Epithelial cell of proximal tubule (primary cell): Measurements from ENCODE around the gene IFNGR1. TPM values are rescaled to one million over a fixed set of nuclear protein-coding genes. Genes with fewer than 3 reads are reported as not detected.

Experiments used
- DNase-seq: peaks from one replicate; pipeline ENCODE4 v3.0.0-alpha.2; 2011; ENCODE audit warnings: low read depth
- H3K4me3 ChIP-seq: 2 replicates; pipeline ENCODE4 v1.5.1; 2011; ENCODE audit warnings: low read depth, mild to moderate bottlenecking, low read length
- total RNA-seq: library from RNA; depleted of rRNA; stranded (reverse); fragments of >200 nt; gene quantifications from 2 replicates; pipeline ENCODE4 v1.2.3, GENCODE V29; 2015
- TF ChIP-seq, protein P1 (sequence below): conservative IDR thresholded peaks from 2 replicates; pipeline ENCODE4 v1.5.1; 2012; ENCODE audit warnings: low read depth, mild to moderate bottlenecking, low read length

The IFNGR1 gene
- total RNA-seq, 1 donor from 2014 or later, result 27.2 TPM

DNA sequence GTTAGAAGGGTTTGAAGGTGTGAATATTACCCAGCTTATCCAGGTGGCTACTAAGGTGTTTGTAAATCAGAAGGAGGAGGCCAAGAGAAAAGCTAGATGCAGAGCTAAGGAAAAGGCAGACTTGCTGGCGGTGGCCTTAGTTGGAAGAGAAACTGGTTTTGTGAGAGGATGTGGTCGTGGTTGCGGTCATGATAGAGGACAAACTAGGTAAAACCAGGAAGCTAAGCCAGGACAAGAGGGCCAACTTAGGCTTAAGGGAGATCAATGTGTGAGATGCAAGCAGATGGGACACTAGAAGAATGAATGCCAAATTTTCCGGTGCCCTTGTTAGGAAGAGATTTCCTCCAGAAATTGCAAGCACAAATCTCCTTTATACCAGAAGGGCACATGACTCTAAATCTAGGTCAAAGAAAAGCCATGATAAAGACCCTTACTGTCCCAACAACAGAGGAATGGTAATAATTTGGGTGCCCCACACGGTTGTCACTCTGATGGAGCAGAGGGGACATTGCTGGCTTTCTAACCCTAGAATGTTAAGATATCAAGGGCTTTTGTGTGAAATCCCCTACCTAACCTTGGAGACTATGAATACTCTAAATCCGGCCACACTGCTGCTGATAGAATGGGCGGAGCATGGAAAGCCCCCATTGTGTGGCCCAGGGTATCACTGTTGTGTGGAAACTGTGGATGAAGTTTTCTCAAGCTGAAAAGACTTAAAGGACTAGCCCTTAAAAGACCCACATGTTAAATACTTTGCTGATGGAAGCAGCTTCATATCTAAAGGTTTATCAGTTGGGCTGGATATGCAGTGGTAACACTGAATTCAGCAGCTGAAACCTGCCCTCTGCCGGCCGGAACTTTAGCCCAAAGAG is 53.6 kb downstream of the IFNGR1 start:
- no peak overlapping the region for H3K4me3 ChIP-seq
- TF ChIP-seq, protein P1, sequence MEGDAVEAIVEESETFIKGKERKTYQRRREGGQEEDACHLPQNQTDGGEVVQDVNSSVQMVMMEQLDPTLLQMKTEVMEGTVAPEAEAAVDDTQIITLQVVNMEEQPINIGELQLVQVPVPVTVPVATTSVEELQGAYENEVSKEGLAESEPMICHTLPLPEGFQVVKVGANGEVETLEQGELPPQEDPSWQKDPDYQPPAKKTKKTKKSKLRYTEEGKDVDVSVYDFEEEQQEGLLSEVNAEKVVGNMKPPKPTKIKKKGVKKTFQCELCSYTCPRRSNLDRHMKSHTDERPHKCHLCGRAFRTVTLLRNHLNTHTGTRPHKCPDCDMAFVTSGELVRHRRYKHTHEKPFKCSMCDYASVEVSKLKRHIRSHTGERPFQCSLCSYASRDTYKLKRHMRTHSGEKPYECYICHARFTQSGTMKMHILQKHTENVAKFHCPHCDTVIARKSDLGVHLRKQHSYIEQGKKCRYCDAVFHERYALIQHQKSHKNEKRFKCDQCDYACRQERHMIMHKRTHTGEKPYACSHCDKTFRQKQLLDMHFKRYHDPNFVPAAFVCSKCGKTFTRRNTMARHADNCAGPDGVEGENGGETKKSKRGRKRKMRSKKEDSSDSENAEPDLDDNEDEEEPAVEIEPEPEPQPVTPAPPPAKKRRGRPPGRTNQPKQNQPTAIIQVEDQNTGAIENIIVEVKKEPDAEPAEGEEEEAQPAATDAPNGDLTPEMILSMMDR, result peak; percentile 45
- DNase-seq, result no peak

DNA sequence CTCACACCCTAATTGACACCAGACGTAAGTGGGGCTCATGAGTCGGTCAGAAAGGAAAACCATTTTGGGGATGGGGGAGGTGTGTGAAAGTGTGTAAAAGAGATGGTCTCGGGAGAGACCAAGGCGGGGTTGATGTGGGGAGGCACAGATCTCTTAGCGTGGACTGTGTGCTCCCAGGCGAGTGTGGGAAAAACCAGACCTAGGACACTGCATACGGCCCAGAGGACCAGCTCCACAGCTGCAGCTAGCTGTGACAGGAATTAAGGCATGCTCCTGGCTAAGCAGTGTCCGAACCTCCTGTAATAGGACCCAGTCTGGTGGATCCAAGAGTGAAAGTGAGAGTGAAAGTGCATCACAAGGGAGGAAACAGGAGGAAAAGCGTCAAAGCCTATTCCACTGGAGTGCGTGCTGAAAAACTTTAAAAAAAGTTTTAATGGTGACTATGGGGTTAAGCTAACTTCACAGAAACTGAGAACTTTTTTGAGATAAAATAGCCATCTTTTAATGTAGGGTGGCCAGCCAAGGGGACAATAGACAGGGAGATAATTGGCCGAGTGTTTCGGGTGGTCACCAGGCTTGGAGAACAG is 55.4 kb downstream of the IFNGR1 start:
- no peak overlapping the region for H3K4me3 ChIP-seq
- no peak for DNase-seq
- TF ChIP-seq, protein P1, result no peak

DNA sequence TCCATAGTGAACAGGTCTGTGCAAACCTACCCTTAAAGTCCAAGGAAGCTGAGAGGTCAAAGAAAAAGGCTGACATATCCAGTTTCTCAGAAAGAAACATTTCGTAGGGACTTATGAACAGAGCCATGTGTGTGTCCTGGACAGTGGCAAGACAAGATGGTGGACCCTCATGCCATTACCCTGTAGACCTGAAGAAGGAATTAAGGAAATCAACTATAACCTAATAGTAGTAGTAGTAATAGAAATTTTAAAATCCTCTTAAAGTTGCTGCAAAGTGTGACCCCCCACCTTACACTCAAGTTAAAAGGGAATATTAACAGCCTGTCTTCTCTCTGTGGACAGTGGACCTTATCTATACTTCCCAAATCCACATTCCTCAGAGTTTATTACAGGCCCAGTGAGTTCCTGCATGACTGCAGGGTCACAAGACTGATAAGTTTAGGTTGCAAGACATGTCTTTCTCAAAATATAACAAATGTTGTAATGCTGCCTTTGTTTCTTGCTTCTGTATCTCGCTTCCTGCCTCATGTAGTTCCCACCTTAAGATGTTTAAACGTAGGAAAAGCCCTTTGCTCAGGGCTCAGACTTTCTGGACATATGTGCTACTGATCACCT is 56.4 kb downstream of the IFNGR1 start:
- TF ChIP-seq, protein P1, result no peak
- DNase-seq, result no peak
- no peak overlapping the region for H3K4me3 ChIP-seq

DNA sequence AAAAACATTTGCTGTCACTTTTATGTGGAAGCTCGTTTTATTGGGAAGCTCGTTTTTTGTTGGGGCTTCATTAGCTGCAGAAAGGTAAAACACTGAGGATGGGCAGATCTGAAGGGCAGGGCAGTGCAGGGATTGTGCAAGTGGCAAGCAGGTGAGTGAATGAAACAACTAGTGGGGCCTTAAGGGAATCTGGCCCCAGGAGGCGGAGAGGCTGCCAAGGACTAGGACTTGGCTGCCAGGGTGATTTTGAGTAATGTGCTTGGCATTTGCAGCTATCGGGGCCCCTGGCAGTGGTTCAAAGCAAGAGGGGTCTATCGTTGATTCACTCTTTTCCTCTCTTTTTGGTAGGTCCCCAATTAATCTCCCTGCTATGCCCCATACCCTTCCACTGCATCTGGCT is 57.2 kb downstream of the IFNGR1 start:
- H3K4me3 ChIP-seq, result no peak overlapping the region
- DNase-seq, result no peak
- TF ChIP-seq, protein P1, result no peak

DNA sequence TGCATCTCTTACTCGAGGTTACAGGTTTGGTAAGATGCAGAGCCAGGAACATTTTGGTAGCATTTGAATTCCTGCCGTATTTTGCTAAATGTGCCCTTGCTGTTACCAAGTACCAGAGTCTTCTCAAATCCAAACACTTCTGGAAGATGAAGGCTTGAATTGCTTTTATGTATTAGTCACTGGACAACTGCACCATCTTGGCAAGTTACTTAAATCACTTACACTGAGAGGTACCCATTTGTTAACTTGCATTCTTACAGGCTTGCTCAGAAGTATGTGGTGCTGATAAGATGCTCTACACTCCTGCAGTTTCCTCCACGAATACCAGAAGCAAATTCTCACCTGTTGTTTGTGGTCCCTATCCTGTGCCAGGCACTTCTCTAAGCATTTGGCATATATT is 58.4 kb downstream of the IFNGR1 start:
- TF ChIP-seq, protein P1, result no peak
- no peak overlapping the region for H3K4me3 ChIP-seq
- DNase-seq, result no peak

DNA sequence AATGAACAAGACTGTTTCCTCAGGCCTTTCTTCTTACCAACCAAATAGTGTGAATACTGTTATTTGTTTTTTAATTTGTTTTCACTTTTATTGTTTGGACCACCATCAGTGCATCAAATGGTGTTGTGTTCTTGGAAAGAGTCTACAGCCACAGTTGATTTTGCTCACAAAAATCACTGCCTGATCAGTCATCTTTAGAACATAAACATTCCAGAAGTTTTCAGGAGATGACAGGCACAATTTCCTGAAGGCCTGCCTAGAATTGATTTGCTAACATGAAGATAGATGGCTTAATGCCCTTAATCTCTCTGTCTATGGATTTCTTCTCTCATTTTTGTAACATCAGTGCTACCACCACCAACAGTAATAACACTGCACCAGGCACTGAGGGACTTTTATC is 59.3 kb downstream of the IFNGR1 start:
- no peak overlapping the region for H3K4me3 ChIP-seq
- no peak for DNase-seq
- TF ChIP-seq, protein P1, result no peak
